Suppressor macrophage treated with lipopolysaccharide for 4 hours (primary cell): Measurements from ENCODE around the gene PEX14.

Experiments
- DNase-seq: peaks from one replicate; pipeline ENCODE4 v3.0.0-alpha.2; 2020

The PEX14 gene

GRCh38 chr1:10653370-10654125 is 178.8 kb downstream of the PEX14 start:
- DNase-seq: no peak

DNA sequence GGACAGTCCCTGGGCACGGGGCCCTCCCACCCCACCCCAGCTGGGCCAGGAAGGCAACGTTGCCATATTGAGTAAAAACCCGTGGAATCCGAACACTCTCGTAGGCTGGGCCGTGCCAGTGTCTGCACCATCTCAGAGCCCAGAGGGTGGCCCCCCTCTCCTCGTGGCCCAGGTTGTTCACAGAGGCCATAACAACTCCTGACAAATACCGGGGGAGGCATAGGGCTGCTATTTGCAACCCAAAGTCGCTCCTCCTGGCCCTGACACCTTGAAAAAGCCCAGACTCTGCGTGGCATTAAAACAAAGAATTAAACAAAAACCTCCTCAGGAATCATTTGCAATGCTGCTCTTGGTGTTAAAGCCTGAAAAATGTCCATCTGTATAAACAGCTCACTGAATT is 180.3 kb downstream of the PEX14 start:
- DNase-seq: no peak

- DNase-seq: no peak
These were observed 181.7 kb downstream of the PEX14 start for GRCh38 chr1:10656431-10656830.

DNA sequence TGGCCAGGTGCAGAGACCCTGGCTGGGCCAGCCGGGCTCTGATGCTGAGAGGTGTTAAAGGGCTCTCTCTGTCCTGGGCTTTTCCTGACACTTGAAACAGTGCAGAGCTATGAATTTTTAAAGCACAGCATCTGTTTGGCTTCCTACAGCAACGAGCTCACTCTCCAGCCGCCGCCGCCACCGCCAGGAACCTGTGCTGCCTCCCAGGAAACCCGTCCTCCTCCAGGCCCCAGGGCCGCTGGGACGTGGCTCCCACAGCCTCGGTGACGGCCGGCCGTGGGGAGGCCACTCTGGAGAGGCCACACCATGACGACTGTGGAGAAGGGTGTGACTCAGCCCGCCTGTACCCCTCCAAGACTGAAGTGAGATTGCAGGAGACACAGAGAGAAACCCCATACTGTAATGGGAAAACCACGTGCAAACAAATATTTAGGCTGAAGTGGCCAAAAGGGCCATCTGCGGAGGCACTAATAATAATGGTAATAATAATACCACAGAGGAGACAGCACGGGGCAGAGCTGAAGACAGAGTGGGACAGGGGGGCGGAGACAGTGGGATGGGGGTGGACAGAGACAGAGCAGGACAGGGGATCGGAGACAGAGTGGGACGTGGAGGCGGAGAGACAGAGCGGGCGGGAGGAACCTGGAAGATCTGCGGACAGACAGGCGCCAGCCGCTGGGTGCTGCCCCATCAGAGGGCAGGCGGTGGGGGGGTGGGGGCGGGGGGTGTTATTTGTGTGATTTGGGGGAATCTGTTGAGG is 182.5 kb downstream of the PEX14 start:
- no peak for DNase-seq

GRCh38 chr1:10658396-10659066 is 183.8 kb downstream of the PEX14 start:
- DNase-seq: no peak

- DNase-seq: no peak
These were observed 184.5 kb downstream of the PEX14 start for GRCh38 chr1:10659218-10659617.

- DNase-seq: no peak
These were observed 185.1 kb downstream of the PEX14 start for GRCh38 chr1:10659646-10660540.

DNA sequence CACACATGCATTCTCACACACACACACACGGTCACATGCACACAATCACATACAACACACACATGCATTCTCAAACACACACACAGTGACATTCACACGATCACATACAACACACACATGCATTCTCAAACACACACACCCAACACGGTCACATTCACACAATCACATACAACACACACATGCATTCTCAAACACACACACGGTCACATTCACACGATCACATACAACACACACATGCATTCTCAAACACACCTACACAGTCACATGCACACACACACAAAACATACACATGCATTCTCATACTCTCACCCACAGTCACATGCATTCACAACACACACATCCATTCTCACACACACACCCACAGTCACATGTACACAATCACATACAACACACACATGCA is 186.7 kb downstream of the PEX14 start:
- DNase-seq: no peak

GRCh38 chr1:10662090-10662688 is 187.4 kb downstream of the PEX14 start:
- no peak for DNase-seq

DNA sequence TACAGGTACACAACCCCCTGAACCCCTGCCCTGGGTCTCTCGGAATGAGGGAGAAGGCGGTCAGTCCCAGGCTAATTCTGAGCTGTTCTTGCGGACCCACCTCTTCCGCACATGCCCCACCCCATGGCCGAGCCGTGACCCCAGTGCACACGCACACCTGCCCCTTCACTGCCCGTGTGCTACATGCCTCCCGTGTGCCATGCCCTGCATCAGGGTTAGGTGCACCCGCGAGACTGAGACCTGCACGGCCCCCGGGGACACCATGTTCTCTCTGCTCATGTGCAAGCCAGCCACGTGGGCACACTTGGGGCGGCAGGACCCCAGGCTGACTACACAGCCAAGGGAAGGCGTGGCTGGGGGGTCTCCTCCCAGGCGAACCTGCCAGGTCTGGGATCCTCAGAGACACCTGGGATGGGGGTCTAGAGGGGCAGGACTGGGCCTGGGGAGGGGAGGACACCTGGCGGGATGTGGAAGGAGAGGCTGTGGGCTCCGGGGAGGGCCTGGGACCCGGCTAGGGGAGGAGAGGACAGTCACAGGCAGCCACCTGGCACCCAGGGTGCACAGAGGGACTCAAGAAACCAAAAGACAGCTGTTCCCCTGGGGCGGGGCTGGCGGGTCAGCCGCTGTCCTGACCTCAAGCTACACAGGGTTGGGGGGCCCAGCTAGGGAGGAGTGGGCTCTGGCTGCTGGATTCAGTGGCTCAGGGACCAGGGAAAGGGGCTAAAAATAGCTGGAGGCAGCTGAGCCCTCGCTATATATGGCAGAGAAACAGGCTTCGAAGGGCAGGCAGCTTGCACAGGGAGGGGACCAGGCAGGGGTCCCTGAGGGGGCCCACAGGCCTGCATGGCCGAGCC is 188.3 kb downstream of the PEX14 start:
- DNase-seq: no peak

- DNase-seq: no peak
These were observed 188.9 kb downstream of the PEX14 start for GRCh38 chr1:10663678-10664035.

- no peak for DNase-seq
These were observed 189.5 kb downstream of the PEX14 start for GRCh38 chr1:10664251-10664650.

- DNase-seq: no peak
These were observed 190.5 kb downstream of the PEX14 start for GRCh38 chr1:10665226-10665625.

- no peak for DNase-seq
These were observed 191.4 kb downstream of the PEX14 start for GRCh38 chr1:10665930-10666850.

GRCh38 chr1:10667861-10668761 is 193.4 kb downstream of the PEX14 start:
- DNase-seq: no peak

- DNase-seq: no peak
These were observed 194.8 kb downstream of the PEX14 start for GRCh38 chr1:10669570-10669969.

- no peak for DNase-seq
These were observed 195.4 kb downstream of the PEX14 start for GRCh38 chr1:10670190-10670589.

DNA sequence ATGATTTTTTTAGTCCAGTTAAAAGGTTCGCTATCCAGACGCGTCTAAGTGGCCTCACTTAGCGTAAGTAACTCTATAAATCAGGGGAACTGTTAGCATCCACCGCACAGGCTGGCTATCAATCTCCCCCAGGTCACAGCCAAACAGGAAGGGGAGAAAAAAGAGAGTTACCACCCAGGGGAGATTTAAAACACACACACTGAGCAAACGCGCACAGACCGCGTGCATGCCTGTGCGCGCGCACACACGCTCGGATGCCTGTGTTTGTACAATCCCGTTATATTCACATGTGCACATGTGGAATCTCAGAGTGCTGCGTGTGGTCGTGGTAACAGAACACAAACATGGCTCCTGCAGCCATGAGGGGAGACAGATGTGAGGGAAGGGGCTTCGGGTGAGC is 196.3 kb downstream of the PEX14 start:
- DNase-seq: no peak

DNA sequence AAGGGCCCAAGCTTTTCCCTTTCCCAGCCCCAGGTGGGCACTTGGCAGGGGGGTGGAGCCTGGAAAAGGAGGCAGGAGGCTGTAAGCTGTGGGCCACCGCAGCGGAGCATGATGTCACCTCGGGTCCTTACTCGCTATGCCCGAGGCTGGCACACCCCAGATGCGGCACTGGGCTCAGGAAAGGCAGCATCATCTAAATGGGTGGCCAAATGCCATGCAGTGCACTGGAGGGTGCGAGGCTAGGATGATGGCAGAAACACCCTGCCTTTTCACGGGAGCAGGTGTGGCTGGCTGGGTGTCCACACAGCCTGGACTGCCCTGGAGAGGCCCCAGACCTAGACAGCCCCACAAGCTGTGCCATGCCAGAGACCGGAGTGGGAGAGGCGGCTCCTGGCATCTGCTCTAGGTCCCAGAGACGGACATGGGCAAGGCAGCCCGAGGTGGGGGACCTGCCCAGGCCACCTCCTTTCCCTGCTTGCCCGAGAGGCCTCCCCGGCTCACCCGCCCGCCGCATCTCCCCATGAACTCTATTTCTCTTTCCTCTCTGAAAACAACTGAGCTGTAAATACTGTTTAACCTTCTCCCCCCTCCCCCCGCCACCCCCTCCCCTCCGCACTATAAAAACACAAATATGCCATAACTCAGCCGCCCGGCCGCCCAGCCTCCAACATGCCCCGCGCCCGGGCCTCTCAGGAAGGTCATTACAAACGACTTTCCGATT is 197.0 kb downstream of the PEX14 start:
- DNase-seq: no peak
